Esophagus muscularis mucosa (tissue), 4 donors: Measurements from ENCODE around the gene SLC51A. TPM values are rescaled to one million over a fixed set of nuclear protein-coding genes. Genes with fewer than 3 reads are reported as not detected.
"Not testable (repeated sequence)": the region's sequence is repeated elsewhere in the genome, so short reads cannot be mapped to it uniquely, and the experiment has no call there.

Experiments used
- DNase-seq: peaks from one replicate; pipeline ENCODE4 v3.0.0-alpha.2; 2017; ENCODE audit errors: extremely low spot score
- H3K27ac ChIP-seq, 4 donors: fragments of 200-600 bp; sonication (generic); replicated peaks in 1 of 4; 1 replicate in 3 of 4; 2 replicates in 1 of 4; pipeline ENCODE4 v1.5.1; 2016 to 2019; ENCODE audit warnings: mild to moderate bottlenecking in 1 of 4
- H3K27me3 ChIP-seq, 4 donors: fragments of 200-600 bp; sonication (generic); one replicate each; pipeline versions ENCODE4 v1.5.1 to v1.6.0; 2016 to 2019
- H3K36me3 ChIP-seq, 4 donors: fragments of 200-600 bp; sonication (generic); one replicate each; pipeline ENCODE4 v1.5.1; 2016 to 2019
- H3K4me1 ChIP-seq, 4 donors: fragments of 200-600 bp; sonication (generic); one replicate each; pipeline ENCODE4 v1.5.1; 2016 to 2019
- H3K4me3 ChIP-seq, 4 donors: fragments of 200-600 bp; sonication (generic); 1 replicate in 2 of 4; 2 replicates in 2 of 4; pipeline ENCODE4 v1.5.1; 2016 to 2019; ENCODE audit warnings: mild to moderate bottlenecking in 4 of 4, moderate library complexity in 1 of 4
- H3K9me3 ChIP-seq, 4 donors: fragments of 200-600 bp; sonication (generic); 1 replicate in 3 of 4; 2 replicates in 1 of 4; pipeline ENCODE4 v1.5.1; 2016 to 2019
- CTCF ChIP-seq, 3 experiments: fragments of 200-600 bp in 2 of 3; fragments of 450-650 bp in 1 of 3; sonication (generic) in 2 of 3; IDR thresholded peaks; one replicate each; pipeline ENCODE4 v1.5.1; 2017 to 2019; ENCODE audit warnings: antibody characterized with exemption in 3 of 3, mild to moderate bottlenecking in 2 of 3, moderate library complexity in 1 of 3
- EP300 ChIP-seq: sonication (generic); formaldehyde crosslinking; IDR thresholded peaks from one replicate; pipeline ENCODE4 v1.6.1; 2017; ENCODE audit warnings: antibody characterized with exemption
- POLR2A ChIP-seq: fragments of 450-650 bp; IDR thresholded peaks from one replicate; pipeline ENCODE4 v1.6.1; 2017; ENCODE audit warnings: antibody characterized with exemption, moderate library complexity, mild to moderate bottlenecking, low read depth
- POLR2AphosphoS5 ChIP-seq, 2 donors: sonication (generic); formaldehyde crosslinking; IDR thresholded peaks; one replicate each; pipeline ENCODE4 v1.6.1; 2017; ENCODE audit warnings: antibody characterized with exemption in 2 of 2
- WGBS: methylation state at CpG from one replicate; pipeline ENCODE4 v1.1.5; 2018; 5-methylcytosine and 5-hydroxymethylcytosine counted together
- intact Hi-C: fragments of 100-400 bp; cut with DNase I; formaldehyde crosslinking; loops from one replicate; pipeline ENCODE4 v1.15.1; 2023
- total RNA-seq, 4 donors: library from RNA; depleted of rRNA; stranded (reverse); fragments of >200 nt; gene quantifications; one replicate each; pipeline versions ENCODE4 v1.1.0 to v1.2.1, GENCODE V29; 2016

The SLC51A gene
- total RNA-seq, 4 donors from 2014 or later, result not detected

GRCh38 chr3:196178993-196179379 lies 37.3 kb upstream of the SLC51A start:
- Histone ChIP-seq H3K27ac (no peak overlapping the region), H3K9me3 (no peaks in the 10 kb centered on the region), H3K36me3 (no peaks in the 10 kb centered on the region), H3K4me3 (no peak overlapping the region), H3K27me3 (peaks cover 0 to 4% (median 0%) of the 10 kb centered on the region in 4 donors), H3K4me1 (no peaks in the 10 kb centered on the region)
- no peak for TF ChIP-seq EP300
- no peak for TF ChIP-seq POLR2AphosphoS5 (IDR thresholded peaks at IDR 0.05)
- TF ChIP-seq POLR2A, result no peak
- intact Hi-C loops, result no loop called here
- WGBS, result 81% methylated on average over 6 of the region's 6 CpGs
- DNase-seq, result no peak

GRCh38 chr3:196179380-196180308 lies 36.7 kb upstream of the SLC51A start:
- H3K27ac ChIP-seq, result no peak overlapping the region
- no peaks in the 10 kb centered on the region for H3K9me3 ChIP-seq
- H3K27me3 ChIP-seq, result peaks cover 0 to 4% (median 0%) of the 10 kb centered on the region in 4 donors
- H3K4me1 ChIP-seq, result no peaks in the 10 kb centered on the region
- no peak overlapping the region for H3K4me3 ChIP-seq
- intact Hi-C loops, result no loop called here
- H3K36me3 ChIP-seq, result no peaks in the 10 kb centered on the region
- DNase-seq, result no peak
- TF ChIP-seq POLR2AphosphoS5 (IDR thresholded peaks at IDR 0.05) (no peak), EP300 (no peak), CTCF (IDR thresholded peaks at IDR 0.05) (no peak), POLR2A (no peak)
- WGBS, result 56% methylated on average over 23 of the region's 24 CpGs

GRCh38 chr3:196180346-196180745 lies 36.0 kb upstream of the SLC51A start:
- H3K36me3 ChIP-seq, result no peaks in the 10 kb centered on the region
- H3K4me1 ChIP-seq, result no peaks in the 10 kb centered on the region
- 67% methylated on average over 8 of the region's 9 CpGs for WGBS
- peaks cover 0 to 4% (median 0%) of the 10 kb centered on the region in 4 donors for H3K27me3 ChIP-seq
- H3K27ac ChIP-seq, result no peak overlapping the region
- no peaks in the 10 kb centered on the region for H3K9me3 ChIP-seq
- DNase-seq, result no peak
- TF ChIP-seq CTCF (IDR thresholded peaks at IDR 0.05), result no peak
- TF ChIP-seq EP300, result no peak
- TF ChIP-seq POLR2A, result no peak
- TF ChIP-seq POLR2AphosphoS5 (IDR thresholded peaks at IDR 0.05), result no peak
- intact Hi-C loops, result no loop called here
- no peak overlapping the region for H3K4me3 ChIP-seq

- 71% methylated on average over 10 of the region's 10 CpGs for WGBS
- intact Hi-C loops, result no loop called here
- H3K27ac ChIP-seq, result no peak overlapping the region
- H3K4me1 ChIP-seq, result no peaks in the 10 kb centered on the region
- peaks cover 0 to 4% (median 0%) of the 10 kb centered on the region in 4 donors for H3K27me3 ChIP-seq
- H3K9me3 ChIP-seq, result no peaks in the 10 kb centered on the region
- DNase-seq, result no peak
- H3K36me3 ChIP-seq, result no peaks in the 10 kb centered on the region
- TF ChIP-seq POLR2A, result no peak
- no peak for TF ChIP-seq POLR2AphosphoS5 (IDR thresholded peaks at IDR 0.05)
- H3K4me3 ChIP-seq, result no peak overlapping the region
Observed at GRCh38 chr3:196181127-196181546, 35.2 kb upstream of the SLC51A start.

GRCh38 chr3:196184169-196184432 lies 32.2 kb upstream of the SLC51A start:
- H3K4me3 ChIP-seq, H3K4me1 ChIP-seq, H3K36me3 ChIP-seq, H3K9me3 ChIP-seq, DNase-seq, intact Hi-C loops, H3K27ac ChIP-seq, H3K27me3 ChIP-seq: not testable (repeated sequence)
- 89% methylated on average over 4 of the region's 4 CpGs for WGBS

- H3K9me3 ChIP-seq, result no peaks in the 10 kb centered on the region
- no peak for DNase-seq
- no peak overlapping the region for H3K27ac ChIP-seq
- peaks cover 0 to 9% (median 7%) of the 10 kb centered on the region in 4 donors for H3K4me1 ChIP-seq
- no peaks in the 10 kb centered on the region for H3K36me3 ChIP-seq
- TF ChIP-seq CTCF (IDR thresholded peaks at IDR 0.05), result no peak
- no peak for TF ChIP-seq POLR2A
- no peak for TF ChIP-seq EP300
- intact Hi-C loops, result no loop called here
- peaks cover 0 to 4% (median 0%) of the 10 kb centered on the region in 4 donors for H3K27me3 ChIP-seq
- WGBS, result 98% methylated on average over 14 of the region's 15 CpGs
- H3K4me3 ChIP-seq, result no peak overlapping the region
Observed at GRCh38 chr3:196184881-196185280, 31.5 kb upstream of the SLC51A start.
